Natural killer cell (primary cell): Measurements from ENCODE around the gene ANGPTL4. TPM values are rescaled to one million over a fixed set of nuclear protein-coding genes. Genes with fewer than 3 reads are reported as not detected.

Source experiments
- ATAC-seq, 3 donors: fragments of 150-1000 bp in 2 of 3; fragments of 200-7000 bp in 1 of 3; cut with Tn5 transposase; 1 replicate in 1 of 3; 2 replicates in 2 of 3; pipeline ENCODE4 v1.10.0; 2021; ENCODE audit warnings: mild to moderate bottlenecking in 2 of 3, moderate library complexity in 2 of 3
- DNase-seq, 2 donors: peaks; one replicate each; pipeline versions ENCODE4 v3.0.0 to v3.0.0-alpha.2; 2013 to 2021; ENCODE audit warnings: mixed read lengths in 1 of 2
- H3K27ac ChIP-seq: one replicate; pipeline ENCODE4 v1.5.1; 2013; ENCODE audit warnings: mild to moderate bottlenecking, low read length
- H3K27me3 ChIP-seq: one replicate; pipeline ENCODE4 v1.6.1; 2013; ENCODE audit warnings: low read length; ENCODE audit not compliant: control insufficient read depth, insufficient read depth
- H3K36me3 ChIP-seq: one replicate; pipeline ENCODE4 v1.6.1; 2013; ENCODE audit warnings: low read length; ENCODE audit not compliant: control insufficient read depth, insufficient read depth
- H3K4me1 ChIP-seq: one replicate; pipeline ENCODE4 v1.6.1; 2013; ENCODE audit warnings: low read length; ENCODE audit not compliant: control insufficient read depth, insufficient read depth
- H3K4me3 ChIP-seq: one replicate; pipeline ENCODE4 v1.5.1; 2013; ENCODE audit warnings: low read length
- H3K9me3 ChIP-seq: one replicate; pipeline ENCODE4 v1.6.1; 2013; ENCODE audit warnings: low read length; ENCODE audit not compliant: control insufficient read depth, insufficient read depth
- H3K27ac Mint-ChIP-seq, 2 donors: one replicate each; pipeline ENCODE4 v1.8.0; 2022; ENCODE audit warnings: mild to moderate bottlenecking in 2 of 2, mixed read lengths in 2 of 2, moderate library complexity in 1 of 2
- H3K27me3 Mint-ChIP-seq, 2 donors: one replicate each; pipeline ENCODE4 v1.8.0; 2022; ENCODE audit warnings: low read depth in 2 of 2, mixed read lengths in 2 of 2
- H3K36me3 Mint-ChIP-seq: one replicate; pipeline ENCODE4 v1.8.0; 2022; ENCODE audit warnings: mixed read lengths
- H3K4me1 Mint-ChIP-seq, 2 donors: one replicate each; pipeline ENCODE4 v1.8.0; 2022; ENCODE audit warnings: mixed read lengths in 2 of 2
- H3K4me3 Mint-ChIP-seq: one replicate; pipeline ENCODE4 v1.8.0; 2022; ENCODE audit warnings: mild to moderate bottlenecking, moderate library complexity, mixed read lengths
- H3K9me3 Mint-ChIP-seq, 2 donors: one replicate each; pipeline ENCODE4 v1.8.0; 2022; ENCODE audit warnings: mixed read lengths in 2 of 2
- WGBS: methylation state at CpG from one replicate; pipeline ENCODE4 v1.1.7; 2013; ENCODE audit warnings: missing lambda C conversion rate; ENCODE audit not compliant: insufficient coverage; 5-methylcytosine and 5-hydroxymethylcytosine counted together
- intact Hi-C: fragments of 100-400 bp; cut with micrococcal nuclease; formaldehyde crosslinking; loops from one replicate; pipeline ENCODE4 v1.14.2; 2022
- total RNA-seq, 4 donors: library from RNA; stranded (reverse); fragments of 120-200 nt in 1 of 4; gene quantifications; one replicate each; pipeline versions ENCODE4 v1.2.3 to v1.2.4, GENCODE V29; 2013 to 2022
- TF ChIP-seq, protein P1 (sequence below): fragments of 200-600 bp; IDR thresholded peaks from one replicate; pipeline ENCODE4 v1.8.0; 2022; ENCODE audit warnings: antibody characterized with exemption

ANGPTL4 gene
- total RNA-seq, 3 donors from 2014 or later (not counting 1 experiment from before 2014, with no cell fraction given) = not detected

DNA sequence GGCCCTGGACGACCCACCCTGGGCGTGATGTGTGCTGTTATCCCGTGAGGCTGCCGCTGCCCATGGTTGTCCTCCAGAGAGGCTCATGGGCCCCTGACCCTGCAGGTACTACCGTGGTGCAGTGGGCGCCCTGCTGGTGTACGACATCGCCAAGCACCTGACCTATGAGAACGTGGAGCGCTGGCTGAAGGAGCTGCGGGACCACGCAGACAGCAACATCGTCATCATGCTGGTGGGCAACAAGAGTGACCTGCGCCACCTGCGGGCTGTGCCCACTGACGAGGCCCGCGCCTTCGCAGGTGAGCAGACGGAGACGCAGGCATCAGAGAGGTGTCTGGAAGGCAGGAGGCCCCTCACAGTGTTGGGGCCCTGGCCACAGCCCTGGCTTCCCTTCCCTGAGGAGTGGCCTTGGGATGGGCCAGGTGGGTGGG lies 38.0 kb downstream of the ANGPTL4 start:
- ATAC-seq = no peak
- H3K27ac Mint-ChIP-seq = no peak overlapping the region
- H3K27ac ChIP-seq = no peak overlapping the region
- intact Hi-C loops = no loop called here
- TF ChIP-seq, protein P1, sequence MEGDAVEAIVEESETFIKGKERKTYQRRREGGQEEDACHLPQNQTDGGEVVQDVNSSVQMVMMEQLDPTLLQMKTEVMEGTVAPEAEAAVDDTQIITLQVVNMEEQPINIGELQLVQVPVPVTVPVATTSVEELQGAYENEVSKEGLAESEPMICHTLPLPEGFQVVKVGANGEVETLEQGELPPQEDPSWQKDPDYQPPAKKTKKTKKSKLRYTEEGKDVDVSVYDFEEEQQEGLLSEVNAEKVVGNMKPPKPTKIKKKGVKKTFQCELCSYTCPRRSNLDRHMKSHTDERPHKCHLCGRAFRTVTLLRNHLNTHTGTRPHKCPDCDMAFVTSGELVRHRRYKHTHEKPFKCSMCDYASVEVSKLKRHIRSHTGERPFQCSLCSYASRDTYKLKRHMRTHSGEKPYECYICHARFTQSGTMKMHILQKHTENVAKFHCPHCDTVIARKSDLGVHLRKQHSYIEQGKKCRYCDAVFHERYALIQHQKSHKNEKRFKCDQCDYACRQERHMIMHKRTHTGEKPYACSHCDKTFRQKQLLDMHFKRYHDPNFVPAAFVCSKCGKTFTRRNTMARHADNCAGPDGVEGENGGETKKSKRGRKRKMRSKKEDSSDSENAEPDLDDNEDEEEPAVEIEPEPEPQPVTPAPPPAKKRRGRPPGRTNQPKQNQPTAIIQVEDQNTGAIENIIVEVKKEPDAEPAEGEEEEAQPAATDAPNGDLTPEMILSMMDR = no peak
- H3K36me3 Mint-ChIP-seq = no peaks in the 10 kb centered on the region
- H3K27me3 Mint-ChIP-seq = no peaks in the 10 kb centered on the region
- H3K36me3 ChIP-seq = peaks cover 42% of the 10 kb centered on the region
- peaks cover 5 to 13% of the 10 kb centered on the region in 2 donors for H3K4me1 Mint-ChIP-seq
- H3K9me3 Mint-ChIP-seq = no peaks in the 10 kb centered on the region
- peaks cover 4% of the 10 kb centered on the region for H3K4me1 ChIP-seq
- no peak for DNase-seq
- no peak overlapping the region for H3K4me3 Mint-ChIP-seq
- 98% methylated on average over 21 of the region's 21 CpGs for WGBS
- H3K27me3 ChIP-seq = no peaks in the 10 kb centered on the region
- no peaks in the 10 kb centered on the region for H3K9me3 ChIP-seq
- no peak overlapping the region for H3K4me3 ChIP-seq

DNA sequence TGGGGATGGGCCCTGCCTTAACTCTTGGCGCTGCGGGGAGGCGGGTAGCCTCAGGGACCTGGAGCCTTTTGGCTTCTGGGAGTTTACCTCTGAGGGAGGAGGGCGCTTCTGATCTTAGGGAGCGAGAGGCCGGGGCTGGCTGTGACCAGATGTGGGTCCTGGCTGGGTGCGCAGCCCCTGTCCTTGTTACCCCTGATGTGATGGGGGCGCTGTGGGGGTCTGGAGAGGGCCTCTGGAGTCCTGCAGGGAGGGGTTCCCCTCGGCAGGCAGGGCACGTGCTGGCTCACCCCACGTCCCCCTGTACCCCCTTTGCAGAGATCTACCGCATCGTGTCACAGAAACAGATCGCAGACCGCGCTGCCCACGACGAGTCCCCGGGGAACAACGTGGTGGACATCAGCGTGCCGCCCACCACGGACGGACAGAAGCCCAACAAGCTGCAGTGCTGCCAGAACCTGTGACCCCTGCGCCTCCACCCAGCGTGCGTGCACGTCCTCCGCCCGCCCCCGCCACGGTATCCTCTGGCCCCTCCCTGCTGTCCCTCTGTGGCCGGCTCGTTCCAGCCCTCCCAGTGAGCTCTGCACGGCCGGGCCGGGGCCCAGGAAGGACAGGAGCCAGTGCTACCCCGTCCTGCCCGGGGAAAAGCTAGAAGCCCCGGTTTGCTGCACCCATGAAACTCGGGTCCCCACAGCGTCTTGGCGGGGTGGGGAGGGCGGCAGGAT lies 39.3 kb downstream of the ANGPTL4 start:
- no peaks in the 10 kb centered on the region for H3K27me3 Mint-ChIP-seq
- peaks cover 0 to 6% of the 10 kb centered on the region in 2 donors for H3K4me1 Mint-ChIP-seq
- H3K9me3 Mint-ChIP-seq = no peaks in the 10 kb centered on the region
- no peak overlapping the region for H3K4me3 Mint-ChIP-seq
- no peak overlapping the region for H3K27ac ChIP-seq
- no peak overlapping the region for H3K27ac Mint-ChIP-seq
- TF ChIP-seq, protein P1 = no peak
- peaks cover 40% of the 10 kb centered on the region for H3K36me3 ChIP-seq
- no peak for ATAC-seq
- no peaks in the 10 kb centered on the region for H3K36me3 Mint-ChIP-seq
- H3K27me3 ChIP-seq = no peaks in the 10 kb centered on the region
- no peak for DNase-seq
- WGBS = 96% methylated on average over 44 of the region's 44 CpGs
- H3K4me3 ChIP-seq = no peak overlapping the region
- no peaks in the 10 kb centered on the region for H3K9me3 ChIP-seq
- H3K4me1 ChIP-seq = no peaks in the 10 kb centered on the region
- intact Hi-C loops = no loop called here

DNA sequence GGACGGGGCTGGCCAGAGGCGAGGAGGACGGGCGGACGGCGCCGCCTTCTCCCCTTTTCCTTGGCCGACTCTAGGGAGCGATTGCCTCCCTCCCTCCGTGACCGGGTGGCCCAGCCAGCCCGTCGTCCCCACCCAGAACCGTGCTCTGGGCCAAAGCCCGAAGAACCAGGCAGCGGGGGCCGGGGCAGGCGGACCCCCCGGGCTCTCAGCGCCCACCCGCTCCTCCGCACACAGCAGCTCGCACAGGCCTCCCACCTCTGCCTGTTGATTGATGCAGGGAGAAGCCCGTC lies 39.8 kb downstream of the ANGPTL4 start:
- H3K36me3 Mint-ChIP-seq = no peaks in the 10 kb centered on the region
- Histone ChIP-seq H3K27me3 (no peaks in the 10 kb centered on the region), H3K4me1 (no peaks in the 10 kb centered on the region), H3K36me3 (peaks cover 40% of the 10 kb centered on the region), H3K9me3 (no peaks in the 10 kb centered on the region), H3K27ac (no peak overlapping the region), H3K4me3 (no peak overlapping the region)
- H3K4me3 Mint-ChIP-seq = no peak overlapping the region
- ATAC-seq (no peak), DNase-seq (no peak)
- TF ChIP-seq, protein P1 = no peak
- no peaks in the 10 kb centered on the region for H3K9me3 Mint-ChIP-seq
- WGBS = 93% methylated on average over 24 of the region's 24 CpGs
- peaks cover 0 to 6% of the 10 kb centered on the region in 2 donors for H3K4me1 Mint-ChIP-seq
- intact Hi-C loops = no loop called here
- no peak overlapping the region for H3K27ac Mint-ChIP-seq
- H3K27me3 Mint-ChIP-seq = no peaks in the 10 kb centered on the region
